Activated naive CD4-positive, alpha-beta T cell (primary cell): Measurements from ENCODE around the gene EVC2.

Experiments
- DNase-seq, 4 experiments: peaks; one replicate each; lab custom pipeline; 2025; lab: John Stamatoyannopoulos, UW

The EVC2 gene

DNA sequence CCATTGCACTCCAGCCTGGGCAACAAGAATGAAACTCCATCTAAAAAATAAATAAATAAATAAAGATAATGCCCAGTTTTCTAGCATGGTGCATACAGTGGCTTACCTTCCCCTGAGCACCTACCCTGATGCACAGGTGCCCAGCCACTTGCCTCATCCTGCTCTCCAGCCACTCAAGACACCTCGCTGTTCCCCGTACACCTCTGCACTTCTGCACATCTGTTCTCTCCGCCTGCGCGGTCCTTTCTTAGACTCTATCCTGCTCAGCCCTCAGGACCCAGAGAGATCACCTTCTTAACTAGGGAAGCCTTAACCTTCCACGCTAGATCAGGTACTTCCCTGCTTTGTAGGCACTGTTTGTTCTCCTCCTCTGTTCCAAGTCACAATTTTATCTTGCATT, 5.5 kb upstream of the EVC2 start:
- DNase-seq = no peak

- no peak for DNase-seq
Observed at GRCh38 chr4:5712931-5713330, 4.6 kb upstream of the EVC2 start.

- DNase-seq = no peak
Observed at GRCh38 chr4:5712517-5712916, 4.2 kb upstream of the EVC2 start.

DNA sequence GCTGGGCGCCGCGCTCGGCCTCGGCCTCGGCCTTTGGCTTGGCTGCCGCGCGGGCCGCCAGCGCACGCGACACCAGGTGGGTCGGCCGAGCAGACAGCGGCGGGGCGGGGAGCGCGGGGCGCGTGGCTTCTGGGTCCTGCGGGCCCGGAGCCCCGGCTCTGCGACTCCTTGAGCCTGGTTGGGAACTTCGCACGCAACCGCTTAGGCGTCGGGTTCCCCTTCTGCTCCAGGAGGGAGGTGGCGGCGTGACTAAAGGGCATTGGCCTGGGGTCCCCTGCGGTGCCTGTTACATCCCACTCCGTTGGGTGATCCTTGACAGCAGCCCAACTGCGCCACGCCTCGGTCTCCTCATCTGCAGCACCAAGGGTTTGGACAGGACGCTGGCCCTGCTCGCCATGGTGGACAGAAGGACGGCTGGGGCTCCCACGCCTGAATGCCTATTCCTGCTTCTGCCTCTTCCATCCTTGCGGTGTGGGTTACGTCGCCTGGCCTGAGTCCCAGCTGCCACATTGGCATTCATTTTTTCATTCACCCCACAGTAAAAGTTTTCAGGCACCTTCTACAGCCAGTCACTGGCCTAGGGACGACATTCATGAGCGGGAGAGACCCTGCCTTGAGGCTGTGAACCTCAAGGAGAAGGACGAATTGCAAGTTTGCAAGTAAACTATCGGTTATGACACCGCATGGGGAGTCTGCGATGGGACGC, 3.3 kb upstream of the EVC2 start:
- no peak for DNase-seq

DNA sequence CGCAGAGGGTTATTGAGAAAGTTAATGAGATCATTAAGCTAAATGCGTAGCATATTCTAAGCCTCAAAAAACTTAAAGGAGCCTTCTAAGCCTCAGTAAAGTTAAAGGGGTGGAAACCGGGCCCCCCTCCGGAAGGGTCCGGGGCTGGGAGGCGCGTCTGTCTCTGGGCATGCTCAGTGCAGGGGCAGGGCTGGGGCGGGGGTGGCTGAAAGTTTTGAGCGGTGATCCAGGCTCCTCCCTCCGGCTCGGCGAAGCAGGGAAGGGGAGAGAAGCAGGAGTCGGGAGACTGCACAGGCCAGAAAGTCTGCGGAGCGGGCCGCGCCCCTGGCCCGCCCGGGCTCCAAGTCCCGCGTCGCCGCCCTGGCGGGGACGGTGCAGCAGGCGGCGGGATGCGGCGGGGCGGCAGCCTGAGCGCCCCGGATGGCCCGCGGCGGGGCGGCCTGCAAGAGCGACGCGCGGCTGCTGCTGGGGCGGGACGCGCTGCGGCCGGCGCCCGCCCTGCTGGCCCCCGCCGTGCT, 2.7 kb upstream of the EVC2 start, which contains the start of gene EVC:
TSS of gene EVC (plus strand) at position 241 of the 518 bp plus-strand sequence. CDS start at position 421, 180 bp downstream.
- DNase-seq = no peak

DNA sequence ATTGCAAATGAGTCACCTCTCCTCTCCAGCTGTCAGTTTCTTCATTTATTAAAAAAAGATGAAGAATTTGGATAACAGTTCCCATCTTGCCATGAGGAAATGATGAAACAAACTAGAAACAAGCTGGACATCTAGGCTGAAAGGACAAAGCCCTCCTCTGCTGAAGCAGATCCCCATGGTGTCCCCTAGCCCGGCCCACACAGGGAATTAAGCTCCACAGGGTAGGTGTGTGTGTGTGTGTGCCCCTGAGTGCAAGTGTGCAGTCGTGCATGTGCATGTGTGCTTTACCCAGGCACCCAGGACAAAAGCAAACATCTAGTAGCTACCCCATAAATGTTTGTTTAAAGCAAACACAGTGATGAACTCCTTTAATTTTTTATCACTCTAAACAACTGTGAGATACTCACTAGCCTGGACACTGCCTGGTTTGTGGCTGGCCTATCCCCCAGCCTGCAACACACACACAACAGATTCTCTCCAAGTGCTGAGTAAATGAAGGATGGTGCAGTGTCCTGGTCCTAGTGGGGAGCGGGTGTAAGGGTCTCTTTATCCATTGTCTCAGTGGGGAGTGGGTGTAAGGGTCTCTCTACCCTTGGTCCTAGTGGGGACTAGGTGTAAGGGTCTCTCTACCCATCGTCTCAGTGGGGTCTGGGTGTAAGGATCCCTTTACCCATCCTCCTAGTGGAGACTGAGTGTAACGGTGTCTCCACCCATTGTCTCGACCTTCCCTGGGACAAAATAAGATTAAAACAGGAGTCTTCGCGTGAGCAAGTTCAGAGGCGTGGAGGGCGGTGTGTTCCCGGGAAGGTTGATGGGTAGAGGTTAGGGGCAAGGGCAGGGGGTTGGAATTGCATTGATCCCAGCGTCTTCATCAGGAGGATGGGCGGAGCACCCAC, 2.0 kb upstream of the EVC2 start:
- DNase-seq = no peak

DNA sequence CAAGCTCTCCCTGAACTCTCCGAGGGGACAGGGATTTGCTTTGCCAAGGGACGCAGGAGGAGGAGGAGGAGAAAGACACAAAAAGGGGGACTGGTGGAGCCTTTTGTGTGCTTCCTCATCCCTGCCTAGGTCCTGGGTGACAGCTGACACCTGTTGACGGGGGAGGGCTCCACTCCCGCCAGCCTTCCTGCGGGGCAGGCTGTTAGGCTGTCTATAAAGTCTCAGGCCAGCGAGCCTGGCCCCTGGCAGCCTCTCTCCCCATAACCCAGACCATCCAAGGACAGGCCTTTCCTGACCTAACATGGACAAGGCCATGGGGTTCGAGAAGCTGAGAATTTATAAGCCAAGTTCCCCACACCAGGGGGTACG, 832 bp upstream of the EVC2 start:
- DNase-seq = no peak

DNA sequence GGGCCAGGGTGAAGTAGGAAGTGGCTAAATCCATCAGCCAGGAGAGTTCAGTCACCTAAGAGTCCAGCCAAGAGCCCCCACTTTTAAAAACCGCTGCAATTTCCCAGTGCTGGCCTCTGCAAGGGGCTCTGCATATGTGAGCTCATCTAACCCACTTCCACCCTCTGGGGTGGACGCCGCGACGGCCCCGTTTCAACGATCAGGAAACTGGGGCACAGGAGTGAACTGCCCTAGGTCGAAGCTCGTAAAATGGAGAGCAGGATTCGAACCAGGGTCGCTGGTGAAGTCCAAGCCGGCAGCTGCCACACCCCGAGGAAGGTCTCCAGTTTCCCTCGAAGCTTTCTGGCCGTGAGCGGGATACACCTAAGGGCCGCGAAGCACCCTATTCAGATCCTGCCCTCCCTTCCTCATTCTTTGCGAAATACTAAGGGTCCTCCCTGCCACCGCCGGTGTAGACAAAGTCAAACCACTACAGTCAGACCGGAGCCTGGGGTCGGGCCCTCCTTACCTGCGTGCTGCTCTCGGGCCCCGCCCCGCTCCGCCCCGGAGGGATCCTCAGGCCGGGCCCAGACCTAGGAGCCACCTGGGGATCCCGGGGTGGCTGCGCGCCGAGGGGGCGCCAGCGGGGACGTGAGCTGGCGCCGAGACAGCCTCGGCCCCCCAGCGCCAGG, 446 bp downstream of the EVC2 start:
- DNase-seq = no peak

GRCh38 chr4:5707366-5707765, 993 bp downstream of the EVC2 start:
- DNase-seq = no peak

DNA sequence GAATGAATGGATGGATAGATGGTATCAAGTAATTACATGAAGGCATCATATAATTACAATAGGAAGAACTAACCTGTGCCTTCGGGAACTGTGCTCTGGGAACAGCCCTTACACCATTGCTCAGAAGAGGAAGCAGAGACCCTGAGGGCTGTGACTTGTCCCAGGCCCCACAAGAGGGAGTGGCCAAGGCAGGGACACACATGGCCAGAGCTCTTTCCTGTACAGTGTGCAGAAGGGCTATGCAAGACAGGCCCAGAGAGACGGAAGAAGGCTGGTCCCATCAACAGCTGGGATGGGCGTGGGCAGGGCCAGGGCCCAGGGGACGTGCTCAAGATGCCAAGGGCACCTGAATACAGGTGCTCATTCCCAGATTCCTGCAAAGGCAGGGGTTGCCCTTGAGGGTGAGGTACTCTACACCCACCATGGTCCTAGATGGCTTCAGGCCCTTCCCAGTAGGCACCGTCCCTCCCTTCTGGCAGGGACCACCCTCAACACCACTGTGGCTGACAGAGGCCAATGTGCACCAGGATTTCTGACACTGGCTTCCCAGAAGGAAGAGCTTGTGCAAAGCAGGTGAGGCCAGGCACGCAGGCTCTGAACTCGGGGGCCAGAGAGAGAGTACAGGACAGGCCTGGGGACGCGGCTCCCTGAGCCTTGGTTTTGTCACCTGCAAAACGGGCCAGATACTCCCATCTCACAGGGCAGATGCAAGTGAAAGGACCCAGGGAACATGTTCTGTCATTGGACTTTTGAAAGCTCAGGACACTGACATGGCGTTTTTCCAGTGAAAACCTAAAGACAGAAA, 1.7 kb downstream of the EVC2 start:
- DNase-seq = no peak

DNA sequence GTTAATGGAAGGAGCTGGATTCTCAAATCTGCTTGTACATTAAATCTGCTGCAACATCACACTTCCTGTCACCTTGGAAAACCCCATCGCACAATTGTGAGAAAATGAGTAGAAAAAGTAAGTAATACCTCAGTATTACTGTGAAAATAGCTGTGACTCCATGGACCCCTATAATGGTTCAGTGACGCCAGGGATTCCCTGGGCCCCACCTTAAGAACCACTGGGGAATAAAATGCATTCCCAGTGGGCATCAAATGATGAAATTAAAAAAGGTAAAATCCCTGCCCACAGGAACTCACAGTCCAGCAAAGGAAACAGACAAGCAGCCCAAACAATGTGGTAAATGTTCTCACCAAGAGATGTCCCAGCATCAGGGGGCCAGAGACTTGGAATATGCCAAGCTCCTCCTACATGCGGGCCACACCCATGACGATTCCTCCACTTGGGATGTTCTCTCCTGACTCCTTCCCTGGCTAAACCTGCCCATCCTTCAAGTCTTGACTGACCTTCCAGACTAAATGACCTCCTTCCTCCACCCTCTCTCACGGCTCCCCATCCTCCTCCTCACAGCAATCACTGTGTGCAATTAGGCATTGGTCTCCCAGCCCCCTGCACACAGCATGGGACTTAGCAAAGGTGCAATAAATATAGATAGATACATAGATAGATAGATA, 2.6 kb downstream of the EVC2 start:
- DNase-seq = no peak

DNA sequence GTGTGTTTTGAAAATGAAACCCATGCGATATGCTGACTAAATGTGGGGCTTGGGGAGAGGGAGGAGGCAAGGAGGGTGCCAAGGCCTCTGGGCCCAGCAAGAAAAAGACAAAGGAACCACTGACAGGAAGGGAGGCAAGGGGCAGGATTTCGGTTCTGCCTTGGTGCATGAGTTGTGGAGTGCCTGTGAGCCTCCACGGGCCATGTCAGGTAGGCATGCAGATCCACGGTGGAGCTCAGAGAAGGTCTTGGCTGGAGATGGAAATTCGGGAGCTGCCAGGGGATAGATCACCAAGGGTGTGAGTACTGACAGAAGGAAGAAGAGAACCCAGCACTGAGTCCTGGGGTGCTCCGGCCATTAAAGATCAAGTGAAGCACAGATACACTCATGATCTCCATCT, 4.1 kb downstream of the EVC2 start:
- DNase-seq = no peak

DNA sequence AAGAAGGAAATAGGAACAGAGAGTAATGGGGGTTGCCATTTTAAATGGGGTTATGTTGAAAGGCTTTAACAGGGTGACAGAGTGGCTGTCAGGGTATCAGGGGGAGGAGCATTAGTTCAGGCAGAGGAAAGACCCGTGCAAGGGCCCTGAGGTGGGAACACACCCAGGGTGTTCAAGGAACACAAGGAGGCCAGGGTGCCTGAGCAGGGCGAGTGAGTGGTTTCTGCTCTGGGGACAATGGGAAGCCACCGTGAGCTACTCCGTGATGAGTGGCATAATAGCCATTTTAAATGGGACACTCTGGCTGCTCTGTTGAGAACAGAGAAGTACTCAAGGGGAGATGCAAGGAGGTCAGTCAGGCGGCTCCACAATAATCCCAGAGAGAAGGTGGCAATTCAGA, 4.5 kb downstream of the EVC2 start:
- DNase-seq = no peak

GRCh38 chr4:5701971-5702370, 6.4 kb downstream of the EVC2 start:
- no peak for DNase-seq

DNA sequence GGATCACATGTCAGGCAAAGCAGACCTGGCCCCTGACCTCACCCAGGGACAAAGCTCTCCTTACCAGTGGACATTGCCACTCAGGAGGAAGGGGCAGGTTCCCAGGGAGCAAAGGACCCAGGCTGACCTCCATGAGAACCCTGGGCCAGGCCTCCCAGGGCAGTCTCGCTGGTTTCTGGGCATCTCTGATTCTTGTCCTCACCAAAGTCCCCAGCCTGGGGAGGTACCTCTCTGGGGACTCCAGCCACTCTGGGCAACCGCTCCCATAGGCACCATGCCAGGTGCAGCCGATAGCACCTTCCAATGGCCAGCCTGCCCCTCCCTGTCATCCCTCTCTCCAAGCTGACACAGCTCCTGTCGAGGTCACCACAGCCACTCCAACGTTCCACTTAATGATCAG, 7.9 kb downstream of the EVC2 start:
- no peak for DNase-seq

DNA sequence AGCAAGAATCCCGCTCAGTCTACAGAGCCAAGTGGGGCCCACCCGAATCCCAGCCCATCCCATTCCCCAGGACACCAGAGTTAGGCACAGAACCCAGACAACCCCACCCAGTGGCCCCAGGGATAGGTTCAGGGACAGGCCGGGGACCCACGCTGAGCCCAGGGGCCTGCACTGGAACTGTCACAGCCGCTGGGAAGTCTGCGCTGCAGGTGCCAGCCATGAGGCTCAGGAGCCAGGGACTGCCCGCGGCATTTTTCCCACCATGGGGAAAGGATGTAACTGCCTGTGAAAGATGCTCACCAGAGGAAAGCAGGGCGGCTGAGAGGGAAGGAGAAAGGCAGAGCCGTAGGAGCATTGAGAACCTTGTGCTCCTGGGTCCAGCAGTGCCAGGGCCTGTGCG, 12.0 kb downstream of the EVC2 start:
- no peak for DNase-seq

GRCh38 chr4:5693871-5694270, 14.5 kb downstream of the EVC2 start:
- no peak for DNase-seq

GRCh38 chr4:5691491-5692132, 16.7 kb downstream of the EVC2 start:
- no peak for DNase-seq

DNA sequence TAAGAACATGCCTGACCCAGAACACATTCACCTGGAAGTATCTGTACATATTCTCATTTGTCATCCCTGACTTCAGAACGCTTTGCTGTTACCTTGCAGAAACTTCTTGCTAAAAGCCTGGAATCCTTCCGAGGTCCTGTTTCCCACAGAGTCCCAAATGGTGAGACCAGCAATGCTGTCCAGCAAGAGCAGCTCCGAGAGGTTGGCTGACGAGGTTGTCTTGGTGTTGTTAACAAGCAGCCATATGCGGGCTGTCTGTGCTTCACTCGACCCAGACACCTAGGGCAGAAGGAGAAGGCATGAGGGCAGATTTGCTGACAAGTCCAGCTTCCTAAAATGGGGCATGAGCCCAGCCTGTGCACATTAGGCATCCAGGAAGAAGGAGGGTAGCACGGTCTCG, 19.3 kb downstream of the EVC2 start:
- DNase-seq = no peak

GRCh38 chr4:5686338-5686737, 22.0 kb downstream of the EVC2 start:
- no peak for DNase-seq

- no peak for DNase-seq
Observed at GRCh38 chr4:5685296-5685695, 23.1 kb downstream of the EVC2 start.
